ENCODE results near the gene FSCN2. TPM values are rescaled to one million over a fixed set of nuclear protein-coding genes. Genes with fewer than 3 reads are reported as not detected.

FSCN2 gene
- total RNA-seq: 0.19 TPM
- long read RNA-seq: 0 reads

DNA sequence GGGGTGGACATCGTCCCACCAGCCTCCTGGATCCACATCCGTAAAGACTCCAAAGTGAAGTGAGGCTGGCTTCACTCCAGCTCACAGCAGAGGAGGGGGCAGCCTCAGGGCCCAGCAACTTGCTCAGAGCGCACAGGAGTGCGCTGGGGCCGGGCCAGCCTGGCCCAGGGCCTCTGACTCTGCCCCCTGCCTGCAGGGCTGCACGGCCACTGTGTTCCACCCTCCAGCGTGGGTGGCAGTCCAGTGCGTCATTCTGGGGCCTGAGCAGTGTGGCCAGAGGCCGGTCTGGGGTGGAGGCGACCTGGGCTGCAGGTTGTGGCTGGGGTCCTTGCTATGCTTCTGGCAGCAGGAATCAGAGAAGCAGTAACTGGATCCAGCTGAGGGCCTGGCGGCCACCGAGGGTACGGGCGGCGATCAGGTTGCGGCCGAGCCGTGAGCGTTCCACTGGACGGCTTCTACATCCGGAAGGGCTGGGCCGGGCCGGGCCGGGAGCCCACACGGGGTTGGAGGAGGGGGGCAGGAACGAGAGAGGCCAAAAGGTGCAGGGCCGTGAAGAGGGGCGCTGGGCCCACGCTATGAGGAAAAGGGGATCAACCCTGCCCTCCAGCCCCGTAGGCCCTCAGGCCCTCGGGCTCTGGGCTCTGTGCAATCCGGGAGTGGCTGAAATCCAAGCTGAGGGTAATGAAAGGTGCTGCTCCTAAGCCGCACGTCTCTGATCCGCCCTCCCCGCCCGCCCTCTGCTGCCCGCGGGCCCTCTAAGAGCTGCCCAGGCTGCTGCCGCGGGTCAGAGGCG is at the start of gene FSCN2:
FSCN2 (plus strand) TSS at position 787 of the 793 bp plus-strand sequence. CDS start 155 bp downstream, outside the sequence.
- intact Hi-C loops (cut with DNase I): no loop called here
- DNase-seq (ENCODE audit: missing footprints) (peak; percentile 47), ATAC-seq (no peak)

- intact Hi-C loops (cut with DNase I): loop anchor here (2.0 to 5.0 kb wide), 2 partner anchors 75 to 182 kb away; partner anchors contain the start of gene SLC38A10
- no peak for DNase-seq (ENCODE audit: missing footprints)
- ATAC-seq: no peak
Observed at GRCh38 chr17:81479175-81480071, 48.8 kb upstream of the FSCN2 start.

DNA sequence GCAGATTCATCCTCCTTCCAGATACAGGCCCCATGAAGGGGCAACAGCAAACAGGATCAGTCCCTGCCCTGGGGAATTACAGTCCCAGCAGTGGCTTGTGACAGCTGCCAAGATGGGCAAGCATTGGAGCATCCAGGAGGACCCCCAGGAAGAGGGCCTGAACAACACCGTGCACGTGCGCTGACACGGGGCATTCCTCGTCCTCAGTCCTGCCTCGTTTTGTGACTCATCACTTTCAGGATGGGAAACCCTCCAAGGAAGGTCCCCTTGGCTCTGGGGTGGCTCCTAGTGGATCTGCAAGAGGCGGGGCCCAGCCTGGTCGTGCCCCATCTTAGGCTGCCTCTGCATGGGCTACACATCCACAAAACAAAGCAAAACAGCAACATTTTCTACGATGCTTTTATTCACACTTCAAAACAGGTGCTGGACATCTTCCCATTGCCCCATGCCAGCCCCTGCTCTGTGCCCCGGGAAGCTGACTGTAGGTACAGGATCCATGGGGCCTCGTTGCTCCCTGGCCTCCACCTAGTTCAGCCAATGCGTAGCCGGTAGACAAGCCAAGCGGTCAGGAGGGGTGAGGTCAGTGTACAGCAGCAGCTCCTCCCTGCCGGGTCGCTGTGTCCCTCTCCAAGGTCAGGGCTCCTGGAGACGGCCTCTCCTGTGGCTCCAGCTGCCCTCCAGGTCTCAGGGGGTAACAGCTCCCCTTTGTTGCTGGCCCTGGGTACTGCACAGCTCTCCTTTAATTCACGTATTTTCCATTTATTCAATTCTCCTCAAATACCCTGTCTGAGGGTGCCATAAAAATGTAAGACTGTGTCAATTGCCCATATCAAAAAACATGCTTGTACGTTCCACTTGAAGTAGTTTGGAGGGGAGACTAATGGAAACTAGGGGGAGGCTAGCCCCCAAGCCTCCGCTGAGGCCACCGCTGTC is 47.8 kb upstream of the FSCN2 start:
- DNase-seq (ENCODE audit: missing footprints) (no peak), ATAC-seq (no peak)
- intact Hi-C loops (cut with DNase I): loop anchor here (2.0 to 5.0 kb wide), 2 partner anchors 76 to 183 kb away; partner anchors contain the start of gene SLC38A10

GRCh38 chr17:81481073-81481799 is 46.9 kb upstream of the FSCN2 start:
- intact Hi-C loops (cut with DNase I): loop anchor here (2.0 to 5.0 kb wide), 2 partner anchors 76 to 184 kb away; partner anchors contain the start of gene SLC38A10
- ATAC-seq (peak; percentile 80), DNase-seq (ENCODE audit: missing footprints) (peak; percentile 84)

GRCh38 chr17:81481815-81482505 is 46.2 kb upstream of the FSCN2 start:
- intact Hi-C loops (cut with DNase I): loop anchor here (2.0 to 5.0 kb wide), 3 partner anchors 77 to 185 kb away; partner anchors contain the start of genes BAHCC1 and SLC38A10
- DNase-seq (ENCODE audit: missing footprints): no peak
- ATAC-seq: no peak

GRCh38 chr17:81482673-81483072 is 45.5 kb upstream of the FSCN2 start:
- ATAC-seq (no peak), DNase-seq (ENCODE audit: missing footprints) (no peak)
- intact Hi-C loops (cut with DNase I): loop anchor here (2.0 to 5.0 kb wide), 2 partner anchors 88 to 185 kb away; partner anchors contain the start of genes BAHCC1 and SLC38A10

- DNase-seq (ENCODE audit: missing footprints): peak; percentile 81
- peak; percentile 11 for ATAC-seq
- intact Hi-C loops (cut with DNase I): loop anchor here (2.0 to 5.0 kb wide), 2 partner anchors 88 to 186 kb away; partner anchors contain the start of genes BAHCC1 and SLC38A10
Observed at GRCh38 chr17:81483085-81483861, 44.9 kb upstream of the FSCN2 start.

DNA sequence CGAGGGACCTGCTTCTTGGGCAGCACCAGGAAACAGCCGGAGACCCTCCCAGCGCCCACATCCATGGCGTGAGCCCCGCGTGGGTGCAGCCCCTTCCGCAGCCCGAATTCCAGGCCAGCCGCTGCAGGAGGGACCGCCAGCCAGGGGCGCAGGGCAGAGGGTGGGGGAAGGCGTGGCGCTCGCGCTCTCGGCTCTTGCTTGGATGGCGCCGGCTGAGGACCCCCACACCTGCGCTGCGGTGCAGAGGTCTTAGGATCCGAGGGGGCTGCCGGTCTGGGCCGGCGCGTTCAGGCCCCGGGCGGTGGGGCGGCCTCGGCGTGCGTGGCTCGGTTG is 44.3 kb upstream of the FSCN2 start:
- intact Hi-C loops (cut with DNase I): loop anchor here (1.0 to 5.0 kb wide), 3 partner anchors 89 to 229 kb away; partner anchors contain the start of genes BAHCC1 and SLC38A10
- no peak for ATAC-seq
- DNase-seq (ENCODE audit: missing footprints): no peak

GRCh38 chr17:81484195-81484979 is 43.8 kb upstream of the FSCN2 start:
- peak; percentile 63 for ATAC-seq
- peak; percentile 95 for DNase-seq (ENCODE audit: missing footprints)
- intact Hi-C loops (cut with DNase I): loop anchor here (1.0 to 5.0 kb wide), 2 partner anchors 187 to 229 kb away; partner anchors contain the start of gene SLC38A10

DNA sequence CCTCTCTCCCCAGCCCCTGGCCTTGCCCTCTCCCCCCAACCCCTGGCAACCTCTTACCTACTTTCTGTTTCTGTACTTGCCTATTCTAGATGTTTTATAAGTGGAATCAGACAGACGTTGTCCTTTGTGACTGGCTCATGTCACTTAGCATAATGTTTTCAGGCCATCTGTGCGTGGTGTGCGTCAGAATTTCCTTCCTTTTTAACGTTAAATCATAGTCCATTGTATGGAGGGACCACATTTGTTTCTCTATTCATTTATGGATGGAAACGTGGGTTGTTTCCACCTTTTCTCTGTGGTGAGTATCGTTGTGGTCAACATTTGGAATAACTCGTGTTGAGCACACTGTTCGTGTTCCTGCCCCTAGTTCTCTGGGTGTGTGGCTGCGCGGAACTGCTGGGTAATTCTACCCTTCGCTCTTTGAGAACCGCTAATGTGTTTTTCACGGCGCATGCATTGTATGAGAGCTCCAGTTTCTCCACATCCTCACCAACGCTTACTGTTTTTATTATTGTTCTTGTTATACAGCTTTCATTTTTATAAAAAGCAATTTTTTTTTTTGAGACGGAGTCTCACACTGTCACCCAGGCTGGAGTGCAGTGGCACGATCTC is 41.9 kb upstream of the FSCN2 start:
- ATAC-seq: no peak
- no peak for DNase-seq (ENCODE audit: missing footprints)
- intact Hi-C loops (cut with DNase I): no loop called here

DNA sequence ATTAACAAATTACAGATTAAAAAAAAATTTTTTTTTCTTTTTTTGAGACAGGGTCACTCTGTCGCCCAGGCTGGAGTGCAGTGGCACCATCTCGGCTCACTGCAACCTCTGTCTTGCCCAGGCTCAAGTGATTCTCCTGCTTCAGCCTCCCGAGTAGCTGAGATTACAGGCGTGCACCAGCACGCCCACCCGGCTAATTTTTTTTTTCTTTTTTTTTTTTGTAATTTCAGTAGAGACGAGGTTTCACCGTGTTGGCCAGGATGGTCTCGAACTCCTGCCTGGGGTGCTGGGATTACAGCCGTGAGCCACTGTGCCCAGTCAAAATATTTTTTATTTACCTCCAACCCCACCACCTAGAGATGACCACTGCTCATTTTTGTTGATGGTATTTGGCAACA is 41.1 kb upstream of the FSCN2 start:
- no peak for DNase-seq (ENCODE audit: missing footprints)
- ATAC-seq: no peak
- intact Hi-C loops (cut with DNase I): no loop called here

DNA sequence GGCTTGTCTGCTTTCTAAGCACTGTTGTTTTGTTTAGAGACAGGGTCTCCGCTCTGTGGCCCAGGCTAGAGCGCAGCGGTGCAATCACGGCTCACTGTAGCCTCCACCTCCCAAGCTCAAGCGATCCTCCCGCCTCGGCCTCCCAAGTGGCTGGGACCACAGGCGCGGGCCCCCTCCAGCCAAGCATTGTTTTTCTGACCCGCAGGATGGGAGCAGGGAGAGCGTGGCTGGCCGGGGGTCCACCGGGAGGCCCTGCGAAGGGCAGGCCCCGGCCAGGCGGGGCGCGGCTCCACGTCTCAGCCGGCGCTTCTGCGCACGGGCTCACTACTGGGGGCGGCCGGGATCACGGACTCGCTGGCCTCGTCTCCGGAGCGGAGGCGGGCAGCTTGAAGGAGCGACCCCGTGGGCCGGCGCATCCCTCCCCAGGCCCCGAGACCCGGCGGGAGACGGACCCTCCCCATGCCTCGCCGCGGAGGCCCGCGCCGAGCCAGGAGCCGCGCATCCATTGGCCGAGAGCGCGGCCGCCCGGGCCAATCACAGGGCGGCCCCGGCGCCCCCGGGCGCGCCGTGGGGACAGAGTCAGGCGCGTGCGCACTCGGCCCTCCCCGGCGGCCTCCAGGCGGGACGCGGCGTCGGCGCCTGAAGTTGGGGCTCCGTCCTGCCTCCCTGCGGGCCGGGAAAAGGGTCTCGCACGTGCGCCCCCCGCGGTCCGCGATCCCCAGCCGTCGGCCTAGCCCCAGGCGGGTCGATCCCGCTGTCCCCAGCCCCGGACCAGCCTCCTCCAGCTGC is 40.5 kb upstream of the FSCN2 start:
- peak; percentile 90 for DNase-seq (ENCODE audit: missing footprints)
- ATAC-seq: peak; percentile 88
- intact Hi-C loops (cut with DNase I): loop anchor here (2.0 kb wide), 1 partner anchor 141 kb away; no protein-coding TSS in a partner anchor

DNA sequence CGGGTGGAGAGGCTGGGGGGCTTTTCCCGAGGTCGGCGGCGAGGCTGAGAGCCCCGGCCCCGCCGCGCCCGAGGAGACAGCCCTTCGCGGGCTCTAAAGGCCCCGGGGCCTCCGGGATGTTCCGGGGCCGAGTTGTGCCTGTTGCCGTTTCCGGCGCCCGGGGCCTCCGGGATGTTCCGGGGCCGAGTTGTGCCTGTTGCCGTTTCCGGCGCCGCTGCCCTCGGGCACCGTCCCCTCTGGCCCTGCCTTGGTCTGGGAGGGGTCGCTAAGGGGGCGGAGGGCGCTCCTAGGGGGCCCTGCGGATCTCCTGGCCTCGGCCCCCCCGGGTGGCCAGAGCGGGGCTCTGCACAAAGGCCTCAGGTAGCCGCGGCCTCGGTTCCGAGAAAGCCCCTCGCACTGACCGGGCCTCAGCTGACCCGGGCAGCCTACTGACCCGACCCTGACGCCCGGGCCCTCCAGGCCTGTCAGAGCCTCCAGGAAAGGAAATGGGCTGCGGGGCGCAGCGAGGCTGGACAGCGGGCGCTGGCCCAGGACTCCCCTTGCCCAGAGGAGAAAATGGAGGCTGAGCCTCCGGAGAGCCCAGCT is 39.8 kb upstream of the FSCN2 start:
- DNase-seq (ENCODE audit: missing footprints) (no peak), ATAC-seq (no peak)
- intact Hi-C loops (cut with DNase I): loop anchor here (2.0 kb wide), 1 partner anchor 142 kb away; no protein-coding TSS in a partner anchor
